HL-60 (cell line): ENCODE results near the gene ZNF181.

ENCODE experiments used
- DNase-seq, 2 experiments: peaks; one replicate each; pipeline ENCODE4 v3.0.0-alpha.2; 2010 to 2020; ENCODE audit warnings: low read depth in 1 of 2, low spot score in 1 of 2
- H3K27ac ChIP-seq: fragments of 250-450 bp; sonication (Bioruptor Pico); replicated peaks from 2 replicates; pipeline ENCODE4 v1.5.1; 2020; ENCODE audit warnings: mild to moderate bottlenecking, moderate library complexity
- H3K27me3 ChIP-seq: fragments of 250-450 bp; sonication (Bioruptor Pico); 2 replicates; pipeline ENCODE4 v1.5.1; 2021; ENCODE audit warnings: mild to moderate bottlenecking, moderate library complexity; ENCODE audit not compliant: insufficient read depth, poor library complexity, severe bottlenecking
- H3K4me3 ChIP-seq: replicated peaks from 2 replicates; pipeline ENCODE4 v1.5.1; 2011; ENCODE audit warnings: mild to moderate bottlenecking, control low read depth, low read length; ENCODE audit not compliant: insufficient read depth
- CTCF ChIP-seq: IDR thresholded peaks from one replicate; pipeline ENCODE4 v1.5.1; 2011; ENCODE audit warnings: low read length, control low read depth, inconsistent platforms; ENCODE audit not compliant: insufficient read depth
- GABPA ChIP-seq: IDR thresholded peaks from 2 replicates; pipeline ENCODE4 v1.6.1; 2012; ENCODE audit warnings: low read depth
- POLR2AphosphoS5 ChIP-seq: IDR thresholded peaks from 2 replicates; pipeline ENCODE4 v1.6.1; 2012; ENCODE audit warnings: low read depth
- REST ChIP-seq: IDR thresholded peaks from 2 replicates; pipeline ENCODE4 v1.6.1; 2012; ENCODE audit warnings: low read depth; ENCODE audit not compliant: insufficient replicate concordance
- SPI1 ChIP-seq: IDR thresholded peaks from 2 replicates; pipeline ENCODE4 v1.6.1; 2012; ENCODE audit warnings: low read depth, mild to moderate bottlenecking, borderline replicate concordance

Gene ZNF181

GRCh38 chr19:34731964-34732363 is 2.1 kb upstream of the ZNF181 start:
- no peak for TF ChIP-seq REST
- no peak for TF ChIP-seq SPI1
- no peak for TF ChIP-seq GABPA
- TF ChIP-seq CTCF = no peak
- TF ChIP-seq POLR2AphosphoS5 = no peak

GRCh38 chr19:34732612-34733211 is 1.3 kb upstream of the ZNF181 start:
- peak overlapping the region; percentile 96 for H3K27ac ChIP-seq
- DNase-seq = no peak
- H3K4me3 ChIP-seq = peak overlapping the region; percentile 64
- H3K27me3 ChIP-seq = no peaks in the 10 kb centered on the region
- TF ChIP-seq SPI1 (no peak), GABPA (no peak), POLR2AphosphoS5 (no peak), CTCF (no peak), REST (no peak)

More at GRCh38 chr19:34731964-34732363, 2.1 kb upstream of the ZNF181 start:
- DNase-seq = no peak
- Histone ChIP-seq H3K4me3 (no peak overlapping the region), H3K27ac (no peak overlapping the region), H3K27me3 (no peaks in the 10 kb centered on the region)

- Histone ChIP-seq H3K27me3 (no peaks in the 10 kb centered on the region), H3K27ac (peak overlapping the region; percentile 96), H3K4me3 (peak overlapping the region; percentile 64)
- peak; percentile 65 to 84 for DNase-seq
- TF ChIP-seq CTCF (no peak), POLR2AphosphoS5 (no peak), GABPA (no peak), REST (no peak), SPI1 (no peak)
Measured at GRCh38 chr19:34733266-34733745, 737 bp upstream of the ZNF181 start.
